ENCODE results near the gene BICDL1.

BICDL1 gene

DNA sequence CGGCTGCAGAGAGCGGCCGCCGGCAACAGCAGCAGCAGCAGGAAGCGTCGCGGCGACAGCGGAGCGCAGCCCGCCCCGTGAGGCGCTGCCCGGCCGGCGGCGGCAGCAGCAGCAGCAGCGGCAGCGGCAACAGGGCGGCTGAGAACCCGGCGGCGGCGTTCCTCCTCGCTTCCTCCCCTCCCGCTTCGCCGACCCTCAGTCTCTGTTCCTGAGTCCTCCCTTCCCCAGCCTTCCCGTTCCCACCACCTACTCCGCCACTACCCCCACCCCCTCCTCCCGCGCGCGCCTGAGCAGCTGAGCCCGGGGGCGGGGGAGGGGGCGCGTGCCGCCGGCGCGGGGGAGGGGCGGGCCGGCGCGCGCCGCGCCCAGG is 310 bp downstream of the BICDL1 start:
- Histone ChIP-seq H3F3A (ENCODE audit: insufficient read depth) (peaks cover 19% of the 10 kb centered on the region; the same call in 1 of the 2 replicates), H3K9me3 (ENCODE audit: insufficient read depth, low read length) (no peaks in the 10 kb centered on the region), H3K27me3 (ENCODE audit: low read length) (no peaks in the 10 kb centered on the region), H3K27ac (ENCODE audit: low read depth, low read length) (peak overlapping the region; percentile 79), H3K9ac (ENCODE audit: low read length) (peak overlapping the region; percentile 67), H3K36me3 (ENCODE audit: low read length) (peaks cover 3% of the 10 kb centered on the region; the same call in 1 of the 2 replicates), H3K9me2 (replicated peaks; ENCODE audit: insufficient read depth, low read length) (no peaks in the 10 kb centered on the region), H4K20me1 (ENCODE audit: low read depth, low read length) (no peaks in the 10 kb centered on the region; the same call in 1 of the 2 replicates), H3K4me3 (ENCODE audit: insufficient read depth, low read length, poor library complexity, severe bottlenecking) (peak overlapping the region; percentile 75), H2AFZ (ENCODE audit: low read depth, low read length, severe bottlenecking) (no peak overlapping the region), H3K79me2 (ENCODE audit: insufficient read depth, low read length) (peaks cover 29% of the 10 kb centered on the region), H3K4me2 (ENCODE audit: low read depth, low read length, poor library complexity, severe bottlenecking) (peak overlapping the region; percentile 43)
- TF ChIP-seq CTCF (IDR thresholded peaks at IDR 0.05; ENCODE audit: insufficient read depth, low read length, poor library complexity, severe bottlenecking), result no peak
- no peak for TF ChIP-seq EZH2phosphoT487 (conservative IDR thresholded peaks at IDR 0.05; ENCODE audit: low read length)

DNA sequence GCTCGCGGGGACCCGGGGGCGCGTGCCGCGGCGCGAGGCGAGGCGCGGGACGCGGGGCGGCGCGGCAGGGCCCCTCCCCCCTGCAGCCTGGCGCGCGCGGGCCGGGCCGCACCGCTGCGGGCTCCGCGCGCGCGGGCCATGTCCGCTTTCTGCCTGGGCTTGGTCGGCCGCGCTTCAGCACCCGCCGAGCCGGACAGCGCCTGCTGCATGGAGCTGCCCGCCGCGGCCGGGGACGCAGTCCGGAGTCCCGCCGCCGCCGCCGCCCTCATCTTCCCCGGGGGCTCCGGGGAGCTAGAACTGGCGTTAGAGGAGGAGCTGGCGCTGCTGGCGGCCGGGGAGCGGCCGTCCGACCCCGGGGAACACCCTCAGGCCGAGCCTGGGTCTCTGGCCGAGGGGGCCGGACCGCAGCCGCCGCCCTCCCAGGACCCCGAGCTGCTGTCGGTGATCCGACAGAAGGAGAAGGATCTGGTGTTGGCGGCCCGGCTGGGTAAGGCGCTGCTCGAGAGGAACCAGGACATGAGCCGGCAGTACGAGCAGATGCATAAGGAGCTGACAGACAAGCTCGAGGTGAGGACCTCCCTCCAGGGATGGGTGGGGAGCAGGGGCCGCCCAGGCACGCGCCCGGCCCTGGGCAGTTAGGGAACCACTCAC is 820 bp downstream of the BICDL1 start:
- H3K9me3 ChIP-seq (ENCODE audit: insufficient read depth, low read length), result no peaks in the 10 kb centered on the region
- peak overlapping the region; percentile 67 for H3K9ac ChIP-seq (ENCODE audit: low read length)
- H3K36me3 ChIP-seq (ENCODE audit: low read length), result peaks cover 3% of the 10 kb centered on the region; the same call in 1 of the 2 replicates
- H3K9me2 ChIP-seq (replicated peaks; ENCODE audit: insufficient read depth, low read length), result no peaks in the 10 kb centered on the region
- H3K27ac ChIP-seq (ENCODE audit: low read depth, low read length), result peak overlapping the region; percentile 15; the same call in 1 of the 2 replicates
- peaks cover 19% of the 10 kb centered on the region; the same call in 1 of the 2 replicates for H3F3A ChIP-seq (ENCODE audit: insufficient read depth)
- H3K4me2 ChIP-seq (ENCODE audit: low read depth, low read length, poor library complexity, severe bottlenecking), result peak overlapping the region; percentile 71
- peaks cover 30% of the 10 kb centered on the region for H3K79me2 ChIP-seq (ENCODE audit: insufficient read depth, low read length)
- H3K27me3 ChIP-seq (ENCODE audit: low read length), result no peaks in the 10 kb centered on the region
- H3K4me3 ChIP-seq (ENCODE audit: insufficient read depth, low read length, poor library complexity, severe bottlenecking), result peak overlapping the region; percentile 60
- peak overlapping the region; percentile 43 for H2AFZ ChIP-seq (ENCODE audit: low read depth, low read length, severe bottlenecking)
- no peak for TF ChIP-seq EZH2phosphoT487 (conservative IDR thresholded peaks at IDR 0.05; ENCODE audit: low read length)
- no peak for TF ChIP-seq CTCF (IDR thresholded peaks at IDR 0.05; ENCODE audit: insufficient read depth, low read length, poor library complexity, severe bottlenecking)
- no peaks in the 10 kb centered on the region; the same call in 1 of the 2 replicates for H4K20me1 ChIP-seq (ENCODE audit: low read depth, low read length)

GRCh38 chr12:119990382-119990874 is 1.4 kb downstream of the BICDL1 start:
- Histone ChIP-seq H3K4me2 (ENCODE audit: low read depth, low read length, poor library complexity, severe bottlenecking) (peak overlapping the region; percentile 71), H3K27ac (ENCODE audit: low read depth, low read length) (peak overlapping the region; percentile 15), H3K9me3 (ENCODE audit: insufficient read depth, low read length) (no peaks in the 10 kb centered on the region), H3K36me3 (ENCODE audit: low read length) (peaks cover 3% of the 10 kb centered on the region; the same call in 1 of the 2 replicates), H3K9ac (ENCODE audit: low read length) (peak overlapping the region; percentile 65), H4K20me1 (ENCODE audit: low read depth, low read length) (no peaks in the 10 kb centered on the region; the same call in 1 of the 2 replicates), H3K4me3 (ENCODE audit: insufficient read depth, low read length, poor library complexity, severe bottlenecking) (peak overlapping the region; percentile 60), H3K9me2 (replicated peaks; ENCODE audit: insufficient read depth, low read length) (no peaks in the 10 kb centered on the region), H3K27me3 (ENCODE audit: low read length) (no peaks in the 10 kb centered on the region), H3F3A (ENCODE audit: insufficient read depth) (peaks cover 19% of the 10 kb centered on the region; the same call in 1 of the 2 replicates), H2AFZ (ENCODE audit: low read depth, low read length, severe bottlenecking) (peak overlapping the region; percentile 43), H3K79me2 (ENCODE audit: insufficient read depth, low read length) (peaks cover 35% of the 10 kb centered on the region)
- TF ChIP-seq EZH2phosphoT487 (conservative IDR thresholded peaks at IDR 0.05; ENCODE audit: low read length) (no peak), CTCF (IDR thresholded peaks at IDR 0.05; ENCODE audit: insufficient read depth, low read length, poor library complexity, severe bottlenecking) (no peak)
